Measurements from ENCODE around the gene GLTP.

Gene GLTP

GRCh38 chr12:109879351-109880042 lies 844 bp downstream of the GLTP start:
- Histone ChIP-seq H3K27me3 (ENCODE audit: control insufficient read depth, insufficient read depth, low read length) (no peaks in the 10 kb centered on the region), H3K36me3 (ENCODE audit: control insufficient read depth, insufficient read depth, low read length) (no peaks in the 10 kb centered on the region), H3K79me2 (peaks cover 35% of the 10 kb centered on the region), H3K4me3 (ENCODE audit: low read depth, low read length) (peak overlapping the region; percentile 69), H3K9ac (peak overlapping the region; percentile 49), H3K9me3 (ENCODE audit: control insufficient read depth, low read length) (no peaks in the 10 kb centered on the region), H2AFZ (peak overlapping the region; percentile 77), H3K27ac (peak overlapping the region; percentile 26), H3K4me1 (peaks cover 18% of the 10 kb centered on the region), H3K4me2 (ENCODE audit: low read length) (peak overlapping the region; percentile 50)
- no peak for TF ChIP-seq CTCF (IDR thresholded peaks at IDR 0.05)

GRCh38 chr12:109878749-109879148 lies 1.6 kb downstream of the GLTP start:
- no peak for TF ChIP-seq CTCF (IDR thresholded peaks at IDR 0.05)
- no peak overlapping the region for H2AFZ ChIP-seq
- peaks cover 42% of the 10 kb centered on the region for H3K79me2 ChIP-seq
- H3K4me2 ChIP-seq (ENCODE audit: low read length): peak overlapping the region; percentile 50
- no peak overlapping the region for H3K27ac ChIP-seq
- H3K36me3 ChIP-seq (ENCODE audit: control insufficient read depth, insufficient read depth, low read length): no peaks in the 10 kb centered on the region
- H3K27me3 ChIP-seq (ENCODE audit: control insufficient read depth, insufficient read depth, low read length): no peaks in the 10 kb centered on the region
- no peak overlapping the region for H3K9ac ChIP-seq
- peak overlapping the region; percentile 69 for H3K4me3 ChIP-seq (ENCODE audit: low read depth, low read length)
- no peaks in the 10 kb centered on the region for H3K9me3 ChIP-seq (ENCODE audit: control insufficient read depth, low read length)
- H3K4me1 ChIP-seq: peaks cover 26% of the 10 kb centered on the region

GRCh38 chr12:109878247-109878625 lies 2.1 kb downstream of the GLTP start:
- H3K4me2 ChIP-seq (ENCODE audit: low read length): no peak overlapping the region
- H3K27ac ChIP-seq: no peak overlapping the region
- H3K79me2 ChIP-seq: peaks cover 42% of the 10 kb centered on the region
- H3K27me3 ChIP-seq (ENCODE audit: control insufficient read depth, insufficient read depth, low read length): no peaks in the 10 kb centered on the region
- H3K4me3 ChIP-seq (ENCODE audit: low read depth, low read length): peak overlapping the region; percentile 69
- H3K9ac ChIP-seq: no peak overlapping the region
- H3K9me3 ChIP-seq (ENCODE audit: control insufficient read depth, low read length): no peaks in the 10 kb centered on the region
- H3K36me3 ChIP-seq (ENCODE audit: control insufficient read depth, insufficient read depth, low read length): no peaks in the 10 kb centered on the region
- TF ChIP-seq CTCF (IDR thresholded peaks at IDR 0.05): no peak
- peaks cover 27% of the 10 kb centered on the region for H3K4me1 ChIP-seq
- no peak overlapping the region for H2AFZ ChIP-seq

GRCh38 chr12:109877504-109878246 lies 2.7 kb downstream of the GLTP start:
- H3K27me3 ChIP-seq (ENCODE audit: control insufficient read depth, insufficient read depth, low read length): no peaks in the 10 kb centered on the region
- TF ChIP-seq CTCF (IDR thresholded peaks at IDR 0.05): no peak
- peaks cover 27% of the 10 kb centered on the region for H3K4me1 ChIP-seq
- H3K4me2 ChIP-seq (ENCODE audit: low read length): peak overlapping the region; percentile 37
- no peak overlapping the region for H3K27ac ChIP-seq
- H3K79me2 ChIP-seq: peaks cover 43% of the 10 kb centered on the region
- H3K9ac ChIP-seq: no peak overlapping the region
- no peak overlapping the region for H3K4me3 ChIP-seq (ENCODE audit: low read depth, low read length)
- no peak overlapping the region for H2AFZ ChIP-seq
- no peaks in the 10 kb centered on the region for H3K9me3 ChIP-seq (ENCODE audit: control insufficient read depth, low read length)
- H3K36me3 ChIP-seq (ENCODE audit: control insufficient read depth, insufficient read depth, low read length): no peaks in the 10 kb centered on the region

All from parathyroid adenoma (tissue), 2 donors.